Measurements from ENCODE around the gene CNBP.
"Not testable (repeated sequence)": the region's sequence is repeated elsewhere in the genome, so short reads cannot be mapped to it uniquely, and the experiment has no call there.

The CNBP gene

DNA sequence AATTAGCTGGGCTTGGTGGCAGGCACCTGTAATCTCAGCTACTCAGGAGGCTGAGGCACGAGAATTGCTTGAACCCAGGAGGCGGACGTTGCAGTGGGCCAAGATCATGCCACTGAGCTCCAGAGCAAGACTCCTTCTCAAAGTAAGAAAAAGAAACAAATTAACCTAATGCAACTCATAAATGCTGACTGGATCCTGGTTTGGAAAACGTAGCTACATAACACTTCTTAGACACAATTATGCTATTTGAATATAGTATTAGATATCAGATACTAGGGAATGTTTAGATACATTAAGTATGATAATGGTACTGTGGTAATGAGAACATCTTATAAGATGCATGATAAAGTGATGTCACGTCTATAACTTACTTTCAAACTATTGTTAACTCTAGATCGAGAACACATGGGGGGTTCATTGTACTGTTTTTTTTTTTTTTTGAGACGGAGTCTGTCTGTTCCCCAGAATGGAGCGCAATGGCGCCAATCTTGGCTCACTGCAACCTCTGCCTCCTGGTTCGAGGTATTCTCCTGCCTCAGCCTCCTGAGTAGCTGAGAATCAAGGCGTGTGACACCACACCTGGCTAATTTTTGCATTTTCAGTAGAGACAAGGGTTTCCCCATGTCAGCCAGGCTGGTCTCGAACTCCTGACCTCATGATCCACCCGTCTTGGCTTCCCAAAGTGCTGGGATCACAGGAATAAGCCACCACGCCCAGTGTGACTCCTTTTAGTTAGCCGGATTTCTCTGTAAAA, 16.9 kb downstream of the CNBP start:
- DNase-seq, result no peak
- no peak overlapping the region for H3K4me3 Mint-ChIP-seq
- no peak overlapping the region for H3K27ac Mint-ChIP-seq
- no peaks in the 10 kb centered on the region for H3K27me3 Mint-ChIP-seq (ENCODE audit: low read depth, poor library complexity)
- TF ChIP-seq, protein P1, sequence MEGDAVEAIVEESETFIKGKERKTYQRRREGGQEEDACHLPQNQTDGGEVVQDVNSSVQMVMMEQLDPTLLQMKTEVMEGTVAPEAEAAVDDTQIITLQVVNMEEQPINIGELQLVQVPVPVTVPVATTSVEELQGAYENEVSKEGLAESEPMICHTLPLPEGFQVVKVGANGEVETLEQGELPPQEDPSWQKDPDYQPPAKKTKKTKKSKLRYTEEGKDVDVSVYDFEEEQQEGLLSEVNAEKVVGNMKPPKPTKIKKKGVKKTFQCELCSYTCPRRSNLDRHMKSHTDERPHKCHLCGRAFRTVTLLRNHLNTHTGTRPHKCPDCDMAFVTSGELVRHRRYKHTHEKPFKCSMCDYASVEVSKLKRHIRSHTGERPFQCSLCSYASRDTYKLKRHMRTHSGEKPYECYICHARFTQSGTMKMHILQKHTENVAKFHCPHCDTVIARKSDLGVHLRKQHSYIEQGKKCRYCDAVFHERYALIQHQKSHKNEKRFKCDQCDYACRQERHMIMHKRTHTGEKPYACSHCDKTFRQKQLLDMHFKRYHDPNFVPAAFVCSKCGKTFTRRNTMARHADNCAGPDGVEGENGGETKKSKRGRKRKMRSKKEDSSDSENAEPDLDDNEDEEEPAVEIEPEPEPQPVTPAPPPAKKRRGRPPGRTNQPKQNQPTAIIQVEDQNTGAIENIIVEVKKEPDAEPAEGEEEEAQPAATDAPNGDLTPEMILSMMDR (IDR thresholded peaks at IDR 0.05), result no peak
- no peaks in the 10 kb centered on the region for H3K9me3 Mint-ChIP-seq
- H3K4me1 Mint-ChIP-seq, result peaks cover 17% of the 10 kb centered on the region
- H3K36me3 Mint-ChIP-seq (ENCODE audit: low read depth), result peaks cover 53% of the 10 kb centered on the region

DNA sequence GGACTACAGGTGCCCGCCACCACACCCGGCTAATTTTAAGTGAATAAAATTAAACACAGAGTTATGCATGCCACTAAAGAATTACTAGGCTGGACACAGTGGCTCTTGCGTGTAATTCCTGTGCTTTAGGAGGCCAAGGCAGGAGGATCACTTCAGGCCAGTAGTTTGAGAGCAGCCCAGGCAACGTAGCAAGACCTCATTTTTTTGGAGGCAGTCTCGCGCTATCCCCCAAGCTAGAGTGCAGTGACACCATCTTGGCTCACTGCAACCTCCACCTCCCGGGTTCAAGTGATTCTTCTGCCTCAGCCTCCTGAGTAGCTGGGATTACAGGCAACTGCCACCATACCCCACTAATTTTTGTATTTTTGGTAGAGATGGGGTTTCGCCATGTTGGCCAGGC, 18.1 kb downstream of the CNBP start:
- not testable (repeated sequence) for H3K4me3 Mint-ChIP-seq; H3K27ac Mint-ChIP-seq; DNase-seq; H3K27me3 Mint-ChIP-seq (ENCODE audit: low read depth, poor library complexity); H3K9me3 Mint-ChIP-seq
- Mint-ChIP-seq H3K36me3 (ENCODE audit: low read depth) (peaks cover 42% of the 10 kb centered on the region), H3K4me1 (peaks cover 19% of the 10 kb centered on the region)

DNA sequence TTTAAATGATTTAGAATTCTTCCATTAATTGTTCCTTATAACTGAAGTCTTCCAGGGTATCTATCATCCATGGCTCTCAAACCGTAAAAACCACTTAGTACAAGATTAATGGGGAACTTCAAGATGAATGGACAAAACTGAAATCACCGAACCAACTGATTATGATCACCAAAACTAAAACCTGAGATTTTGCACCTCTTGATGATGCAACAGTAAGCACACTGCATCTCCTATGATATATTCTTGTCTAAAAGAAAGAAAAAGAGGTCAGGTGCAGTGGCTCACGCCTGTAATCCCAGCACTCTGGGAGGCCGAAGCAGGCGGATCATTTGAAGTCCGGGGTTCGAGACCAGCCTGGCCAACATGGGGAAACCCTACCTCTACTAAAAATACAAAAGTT, 19.2 kb downstream of the CNBP start:
- no peak overlapping the region for H3K4me3 Mint-ChIP-seq
- peaks cover 29% of the 10 kb centered on the region for H3K4me1 Mint-ChIP-seq
- H3K27ac Mint-ChIP-seq, result no peak overlapping the region

DNA sequence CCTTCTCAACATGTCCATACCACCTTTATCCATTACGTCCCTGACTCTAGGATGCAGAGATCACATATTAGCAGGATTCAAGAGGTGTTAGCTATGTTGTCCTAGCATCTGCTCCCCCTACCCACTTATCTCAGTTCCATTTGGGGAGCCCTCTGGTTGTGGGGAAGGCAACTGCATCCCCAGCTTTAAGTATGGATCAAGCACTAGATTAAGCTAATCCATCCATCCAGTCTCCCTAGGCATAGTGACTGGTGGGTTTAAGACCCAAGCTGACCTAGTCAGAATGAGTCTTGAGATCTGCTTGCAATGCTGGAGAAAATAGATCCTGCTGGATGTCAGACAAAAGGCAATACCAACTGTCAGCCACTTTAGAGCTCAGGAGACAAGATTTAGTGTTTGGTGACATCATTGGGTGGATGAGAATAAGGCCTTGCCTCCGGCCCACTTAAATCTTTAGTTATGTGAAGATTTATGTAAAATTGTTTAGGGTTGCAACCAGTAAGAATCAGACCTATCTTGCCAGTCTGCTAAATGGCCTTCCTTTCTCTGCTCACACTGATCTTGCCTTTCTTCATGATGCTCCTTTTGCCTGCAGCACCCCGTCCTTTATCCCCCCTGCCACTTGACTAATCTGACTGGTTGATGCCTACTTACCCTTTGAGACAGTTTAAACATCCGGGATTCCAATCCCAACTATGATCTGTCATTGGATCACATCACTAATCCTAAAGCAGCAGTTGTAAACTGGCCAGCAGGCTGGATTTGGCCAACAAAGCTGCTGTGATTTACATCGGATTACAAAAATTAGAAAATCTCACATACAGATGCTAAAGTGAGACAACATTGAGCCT, 20.7 kb downstream of the CNBP start:
- peaks cover 38% of the 10 kb centered on the region for H3K4me1 Mint-ChIP-seq
- H3K36me3 Mint-ChIP-seq (ENCODE audit: low read depth), result peaks cover 28% of the 10 kb centered on the region
- TF ChIP-seq, protein P1 (IDR thresholded peaks at IDR 0.05), result no peak
- no peaks in the 10 kb centered on the region for H3K27me3 Mint-ChIP-seq (ENCODE audit: low read depth, poor library complexity)
- no peaks in the 10 kb centered on the region for H3K9me3 Mint-ChIP-seq
- peak; percentile 11 for DNase-seq
- peak overlapping the region; percentile 100 for H3K27ac Mint-ChIP-seq
- H3K4me3 Mint-ChIP-seq, result peak overlapping the region; percentile 96

More for the DNA sequence above, 19.2 kb downstream of the CNBP start:
- peaks cover 31% of the 10 kb centered on the region for H3K36me3 Mint-ChIP-seq (ENCODE audit: low read depth)
- no peaks in the 10 kb centered on the region for H3K27me3 Mint-ChIP-seq (ENCODE audit: low read depth, poor library complexity)
- H3K9me3 Mint-ChIP-seq, result no peaks in the 10 kb centered on the region
- TF ChIP-seq, protein P1 (IDR thresholded peaks at IDR 0.05), result no peak
- DNase-seq, result no peak

DNA sequence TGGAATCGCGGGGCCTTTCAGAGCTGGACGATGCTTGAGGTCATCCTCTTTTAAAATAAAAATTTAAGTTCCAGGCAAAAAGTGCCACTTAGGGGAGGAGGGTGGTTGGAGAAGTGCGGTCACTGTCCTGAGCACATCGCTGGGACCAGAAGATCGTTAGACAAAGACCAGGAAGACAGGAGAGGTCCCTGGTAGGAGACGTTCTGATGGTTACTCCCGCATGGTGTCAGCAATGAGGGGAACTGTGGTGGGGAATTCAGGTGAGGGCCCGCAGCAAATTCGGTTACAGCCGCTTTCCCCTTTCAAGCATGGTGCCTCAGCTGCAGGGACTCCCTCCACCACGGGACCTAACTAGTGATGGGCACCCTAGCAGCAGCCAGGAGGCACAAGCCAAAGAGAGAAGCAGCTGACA, 21.8 kb downstream of the CNBP start:
- Mint-ChIP-seq H3K27ac (peak overlapping the region; percentile 100), H3K36me3 (ENCODE audit: low read depth) (peaks cover 19% of the 10 kb centered on the region), H3K4me1 (peaks cover 38% of the 10 kb centered on the region), H3K9me3 (no peaks in the 10 kb centered on the region), H3K4me3 (peak overlapping the region; percentile 96), H3K27me3 (ENCODE audit: low read depth, poor library complexity) (no peaks in the 10 kb centered on the region)
- peak; percentile 13 for DNase-seq
- TF ChIP-seq, protein P1 (IDR thresholded peaks at IDR 0.05), result peak; percentile 4
